H4 (cell line): ENCODE measurements around the gene SAPCD2. TPM values are rescaled to one million over a fixed set of nuclear protein-coding genes. Genes with fewer than 3 reads are reported as not detected.

Source experiments
- DNase-seq: peaks from one replicate; pipeline ENCODE4 v3.0.0-alpha.2; 2015; ENCODE audit warnings: low spot score
- total RNA-seq: library from RNA; depleted of rRNA; stranded (reverse); fragments of >200 nt; shearing (Covaris generic); gene quantifications from 2 replicates; pipeline ENCODE4 v1.2.3, GENCODE V29; 2014

Gene SAPCD2
- total RNA-seq, 1 experiment from 2014 or later: 5.9 TPM

GRCh38 chr9:137049544-137050449 lies 20.6 kb downstream of the SAPCD2 start:
- DNase-seq: no peak

GRCh38 chr9:137048655-137049543 lies 21.5 kb downstream of the SAPCD2 start:
- DNase-seq: no peak

GRCh38 chr9:137046088-137046787 lies 24.1 kb downstream of the SAPCD2 start, which contains the start of gene NPDC1:
TSS of gene NPDC1 (minus strand) at chr9:137046177. CDS start at chr9:137045989, 188 bp downstream.
- peak; percentile 56 for DNase-seq

GRCh38 chr9:137045294-137046087 lies 24.9 kb downstream of the SAPCD2 start:
- DNase-seq: no peak

- DNase-seq: no peak
Measured at GRCh38 chr9:137044502-137045177, 25.7 kb downstream of the SAPCD2 start.

- DNase-seq: no peak
Measured at GRCh38 chr9:137044037-137044436, 26.3 kb downstream of the SAPCD2 start.

- DNase-seq: no peak
Measured at GRCh38 chr9:137042751-137043727, 27.3 kb downstream of the SAPCD2 start.

- no peak for DNase-seq
Measured at GRCh38 chr9:137041124-137041523, 29.2 kb downstream of the SAPCD2 start.

GRCh38 chr9:137040568-137040967 lies 29.8 kb downstream of the SAPCD2 start:
- DNase-seq: no peak

GRCh38 chr9:137039611-137040366 lies 30.6 kb downstream of the SAPCD2 start:
- no peak for DNase-seq

- no peak for DNase-seq
Measured at GRCh38 chr9:137038916-137039315, 31.4 kb downstream of the SAPCD2 start.

- no peak for DNase-seq
Measured at GRCh38 chr9:137037483-137037882, 32.9 kb downstream of the SAPCD2 start.

GRCh38 chr9:137037035-137037434 lies 33.3 kb downstream of the SAPCD2 start:
- no peak for DNase-seq

GRCh38 chr9:137035937-137036336 lies 34.4 kb downstream of the SAPCD2 start:
- no peak for DNase-seq

GRCh38 chr9:137035507-137035834 lies 34.9 kb downstream of the SAPCD2 start:
- DNase-seq: no peak

GRCh38 chr9:137034709-137035506 lies 35.4 kb downstream of the SAPCD2 start:
- peak; percentile 81 for DNase-seq

- no peak for DNase-seq
Measured at GRCh38 chr9:137034039-137034708, 36.2 kb downstream of the SAPCD2 start.
